NB4 (cell line): Measurements from ENCODE around the gene ZMYND11.

Source experiments
- CTCF ChIP-seq: IDR thresholded peaks from one replicate; pipeline ENCODE4 v1.5.1; 2012; ENCODE audit warnings: low read depth, low read length
- MAX ChIP-seq: IDR thresholded peaks from 2 replicates; pipeline ENCODE4 v1.6.1; 2011; ENCODE audit warnings: low read depth, low read length

GRCh38 chr10:186911-187310, 51.7 kb downstream of the ZMYND11 start:
- TF ChIP-seq CTCF (no peak), MAX (no peak)
